ENCODE results near the gene GREM2.
A peak's percentile ranks its signal among the peaks of the same experiment; 100 is the strongest.

GREM2 gene

GRCh38 chr1:240539769-240540414 is 72.1 kb downstream of the GREM2 start:
- no peak overlapping the region for H3K27ac ChIP-seq (ENCODE audit: low read length)
- no peaks in the 10 kb centered on the region for H3K9me3 ChIP-seq (ENCODE audit: insufficient read depth, low read depth, low read length)
- H3K4me3 ChIP-seq (ENCODE audit: low read length) = peak overlapping the region; percentile 36
- H3K4me1 ChIP-seq (ENCODE audit: insufficient read depth, low read length) = peaks cover 10% of the 10 kb centered on the region
- no peaks in the 10 kb centered on the region; the same call in 1 of the 2 replicates for H3K27me3 ChIP-seq (ENCODE audit: insufficient read depth, low read length)
- H3K36me3 ChIP-seq (ENCODE audit: insufficient read depth, low read depth, low read length) = no peaks in the 10 kb centered on the region
- no peak overlapping the region for H3K9ac ChIP-seq (ENCODE audit: low read depth, low read length)

- H3K36me3 ChIP-seq (ENCODE audit: insufficient read depth, low read depth, low read length) = no peaks in the 10 kb centered on the region
- no peak overlapping the region for H3K27ac ChIP-seq (ENCODE audit: low read length)
- H3K9ac ChIP-seq (ENCODE audit: low read depth, low read length) = no peak overlapping the region
- H3K27me3 ChIP-seq (ENCODE audit: insufficient read depth, low read length) = no peaks in the 10 kb centered on the region; the same call in 1 of the 2 replicates
- H3K4me3 ChIP-seq (ENCODE audit: low read length) = no peak overlapping the region
- H3K9me3 ChIP-seq (ENCODE audit: insufficient read depth, low read depth, low read length) = no peaks in the 10 kb centered on the region
- peaks cover 10% of the 10 kb centered on the region for H3K4me1 ChIP-seq (ENCODE audit: insufficient read depth, low read length)
Observed at GRCh38 chr1:240538776-240539430, 73.1 kb downstream of the GREM2 start.

- no peak overlapping the region for H3K27ac ChIP-seq (ENCODE audit: low read length)
- no peaks in the 10 kb centered on the region for H3K9me3 ChIP-seq (ENCODE audit: insufficient read depth, low read depth, low read length)
- no peak overlapping the region for H3K9ac ChIP-seq (ENCODE audit: low read depth, low read length)
- H3K36me3 ChIP-seq (ENCODE audit: insufficient read depth, low read depth, low read length) = no peaks in the 10 kb centered on the region
- no peaks in the 10 kb centered on the region for H3K27me3 ChIP-seq (ENCODE audit: insufficient read depth, low read length)
- no peak overlapping the region for H3K4me3 ChIP-seq (ENCODE audit: low read length)
- no peaks in the 10 kb centered on the region for H3K4me1 ChIP-seq (ENCODE audit: insufficient read depth, low read length)
Observed at GRCh38 chr1:240533154-240533780, 78.7 kb downstream of the GREM2 start.

- H3K4me1 ChIP-seq (ENCODE audit: insufficient read depth, low read length) = no peaks in the 10 kb centered on the region
- H3K27ac ChIP-seq (ENCODE audit: low read length) = no peak overlapping the region
- no peaks in the 10 kb centered on the region for H3K9me3 ChIP-seq (ENCODE audit: insufficient read depth, low read depth, low read length)
- H3K9ac ChIP-seq (ENCODE audit: low read depth, low read length) = no peak overlapping the region
- no peaks in the 10 kb centered on the region for H3K36me3 ChIP-seq (ENCODE audit: insufficient read depth, low read depth, low read length)
- H3K27me3 ChIP-seq (ENCODE audit: insufficient read depth, low read length) = no peaks in the 10 kb centered on the region
- no peak overlapping the region for H3K4me3 ChIP-seq (ENCODE audit: low read length)
Observed at GRCh38 chr1:240528591-240528990, 83.4 kb downstream of the GREM2 start.

GRCh38 chr1:240527086-240527485 is 84.9 kb downstream of the GREM2 start:
- no peak overlapping the region for H3K9ac ChIP-seq (ENCODE audit: low read depth, low read length)
- no peaks in the 10 kb centered on the region for H3K27me3 ChIP-seq (ENCODE audit: insufficient read depth, low read length)
- no peak overlapping the region for H3K27ac ChIP-seq (ENCODE audit: low read length)
- H3K4me1 ChIP-seq (ENCODE audit: insufficient read depth, low read length) = no peaks in the 10 kb centered on the region
- H3K9me3 ChIP-seq (ENCODE audit: insufficient read depth, low read depth, low read length) = no peaks in the 10 kb centered on the region
- no peaks in the 10 kb centered on the region for H3K36me3 ChIP-seq (ENCODE audit: insufficient read depth, low read depth, low read length)
- no peak overlapping the region for H3K4me3 ChIP-seq (ENCODE audit: low read length)

- no peak overlapping the region for H3K9ac ChIP-seq (ENCODE audit: low read depth, low read length)
- no peaks in the 10 kb centered on the region for H3K9me3 ChIP-seq (ENCODE audit: insufficient read depth, low read depth, low read length)
- no peaks in the 10 kb centered on the region for H3K4me1 ChIP-seq (ENCODE audit: insufficient read depth, low read length)
- no peak overlapping the region for H3K27ac ChIP-seq (ENCODE audit: low read length)
- no peaks in the 10 kb centered on the region for H3K27me3 ChIP-seq (ENCODE audit: insufficient read depth, low read length)
- no peaks in the 10 kb centered on the region for H3K36me3 ChIP-seq (ENCODE audit: insufficient read depth, low read depth, low read length)
- H3K4me3 ChIP-seq (ENCODE audit: low read length) = no peak overlapping the region
Observed at GRCh38 chr1:240526312-240526711, 85.6 kb downstream of the GREM2 start.

- Histone ChIP-seq H3K4me3 (ENCODE audit: low read length) (no peak overlapping the region), H3K36me3 (ENCODE audit: insufficient read depth, low read depth, low read length) (no peaks in the 10 kb centered on the region), H3K9me3 (ENCODE audit: insufficient read depth, low read depth, low read length) (no peaks in the 10 kb centered on the region), H3K4me1 (ENCODE audit: insufficient read depth, low read length) (no peaks in the 10 kb centered on the region), H3K27me3 (ENCODE audit: insufficient read depth, low read length) (no peaks in the 10 kb centered on the region), H3K27ac (ENCODE audit: low read length) (no peak overlapping the region), H3K9ac (ENCODE audit: low read depth, low read length) (no peak overlapping the region)
Observed at GRCh38 chr1:240524356-240525069, 87.4 kb downstream of the GREM2 start.

GRCh38 chr1:240522122-240522822 is 89.7 kb downstream of the GREM2 start:
- Histone ChIP-seq H3K9me3 (ENCODE audit: insufficient read depth, low read depth, low read length) (no peaks in the 10 kb centered on the region), H3K9ac (ENCODE audit: low read depth, low read length) (no peak overlapping the region), H3K27me3 (ENCODE audit: insufficient read depth, low read length) (no peaks in the 10 kb centered on the region), H3K4me3 (ENCODE audit: low read length) (no peak overlapping the region), H3K4me1 (ENCODE audit: insufficient read depth, low read length) (no peaks in the 10 kb centered on the region), H3K27ac (ENCODE audit: low read length) (no peak overlapping the region), H3K36me3 (ENCODE audit: insufficient read depth, low read depth, low read length) (no peaks in the 10 kb centered on the region)

- Histone ChIP-seq H3K36me3 (ENCODE audit: insufficient read depth, low read depth, low read length) (no peaks in the 10 kb centered on the region), H3K27me3 (ENCODE audit: insufficient read depth, low read length) (no peaks in the 10 kb centered on the region), H3K4me1 (ENCODE audit: insufficient read depth, low read length) (no peaks in the 10 kb centered on the region), H3K4me3 (ENCODE audit: low read length) (no peak overlapping the region), H3K9ac (ENCODE audit: low read depth, low read length) (no peak overlapping the region), H3K27ac (ENCODE audit: low read length) (no peak overlapping the region), H3K9me3 (ENCODE audit: insufficient read depth, low read depth, low read length) (no peaks in the 10 kb centered on the region)
Observed at GRCh38 chr1:240517891-240518290, 94.1 kb downstream of the GREM2 start.

- no peak overlapping the region for H3K4me3 ChIP-seq (ENCODE audit: low read length)
- no peaks in the 10 kb centered on the region for H3K4me1 ChIP-seq (ENCODE audit: insufficient read depth, low read length)
Observed at GRCh38 chr1:240516069-240516468, 95.9 kb downstream of the GREM2 start.

GRCh38 chr1:240515505-240515904 is 96.5 kb downstream of the GREM2 start:
- H3K4me3 ChIP-seq (ENCODE audit: low read length) = no peak overlapping the region
- H3K36me3 ChIP-seq (ENCODE audit: insufficient read depth, low read depth, low read length) = no peaks in the 10 kb centered on the region
- H3K9me3 ChIP-seq (ENCODE audit: insufficient read depth, low read depth, low read length) = no peaks in the 10 kb centered on the region
- H3K9ac ChIP-seq (ENCODE audit: low read depth, low read length) = no peak overlapping the region
- no peaks in the 10 kb centered on the region for H3K4me1 ChIP-seq (ENCODE audit: insufficient read depth, low read length)
- H3K27me3 ChIP-seq (ENCODE audit: insufficient read depth, low read length) = no peaks in the 10 kb centered on the region
- H3K27ac ChIP-seq (ENCODE audit: low read length) = no peak overlapping the region

More at GRCh38 chr1:240516069-240516468, 95.9 kb downstream of the GREM2 start:
- H3K27ac ChIP-seq (ENCODE audit: low read length) = no peak overlapping the region
- H3K9me3 ChIP-seq (ENCODE audit: insufficient read depth, low read depth, low read length) = no peaks in the 10 kb centered on the region
- no peaks in the 10 kb centered on the region for H3K36me3 ChIP-seq (ENCODE audit: insufficient read depth, low read depth, low read length)
- H3K27me3 ChIP-seq (ENCODE audit: insufficient read depth, low read length) = no peaks in the 10 kb centered on the region
- H3K9ac ChIP-seq (ENCODE audit: low read depth, low read length) = no peak overlapping the region
